Fibroblast of the aortic adventitia (primary cell): ENCODE measurements around the gene PMP22. TPM values are rescaled to one million over a fixed set of nuclear protein-coding genes. Genes with fewer than 3 reads are reported as not detected.
A peak's percentile ranks its signal among the peaks of the same experiment; 100 is the strongest.

Experiments used
- DNase-seq: peaks from one replicate; pipeline ENCODE4 v3.0.0-alpha.2; 2010; ENCODE audit warnings: low read depth
- H3K4me3 ChIP-seq: 2 replicates; pipeline ENCODE4 v1.5.1; 2011; ENCODE audit warnings: low read depth, mild to moderate bottlenecking, control low read depth, low read length, moderate library complexity
- CTCF ChIP-seq: IDR thresholded peaks from 2 replicates; pipeline ENCODE4 v1.5.1; 2011; ENCODE audit warnings: mild to moderate bottlenecking, low read length, control low read depth, inconsistent platforms; ENCODE audit not compliant: insufficient read depth
- total RNA-seq: library from RNA; depleted of rRNA; stranded (reverse); fragments of >200 nt; gene quantifications from 2 replicates; pipeline ENCODE4 v1.2.3, GENCODE V29; 2012; ENCODE audit warnings: low replicate concordance

Gene PMP22
- total RNA-seq, 1 donor: 111 TPM

DNA sequence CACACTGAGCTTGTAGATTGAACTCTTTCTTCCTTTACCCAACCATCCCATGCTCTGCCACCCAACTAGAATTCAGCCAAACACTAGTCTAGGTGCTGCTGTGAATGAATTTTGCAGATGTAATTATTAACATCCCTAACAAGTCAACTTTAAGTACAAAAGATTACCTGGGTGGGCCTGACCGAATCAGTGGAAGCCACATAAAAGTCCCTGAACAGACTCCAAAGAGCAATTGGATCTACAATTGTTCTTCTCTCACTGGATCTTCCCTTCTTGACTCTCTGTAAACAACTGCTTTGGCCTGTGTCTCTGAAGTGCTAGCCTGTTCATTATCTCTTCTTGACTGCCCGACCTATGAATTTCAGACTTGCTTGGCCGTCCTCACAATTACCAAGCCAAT lies 67.9 kb downstream of the PMP22 start:
- no peak for TF ChIP-seq CTCF

DNA sequence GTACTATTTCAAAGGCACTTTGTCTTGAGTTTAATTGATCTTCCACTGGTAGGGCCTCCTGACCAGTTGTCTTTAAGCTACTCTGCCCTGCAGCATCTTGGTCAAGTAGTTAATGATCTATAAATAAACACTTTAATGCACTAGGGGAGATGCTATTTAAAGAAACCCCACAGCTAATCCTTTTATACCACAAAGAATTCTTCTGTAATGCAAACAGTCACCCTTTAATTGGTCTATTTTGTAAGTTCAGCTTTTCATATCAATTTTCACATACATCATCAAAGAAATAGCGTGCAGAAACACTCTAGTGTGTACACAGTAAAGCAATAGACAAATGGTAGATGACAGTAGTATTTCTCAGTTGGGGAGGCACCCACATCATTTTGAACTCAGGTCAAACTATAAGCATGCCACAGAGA lies 70.3 kb downstream of the PMP22 start:
- DNase-seq: no peak
- H3K4me3 ChIP-seq: no peak overlapping the region
- no peak for TF ChIP-seq CTCF

More for the DNA sequence above, 67.9 kb downstream of the PMP22 start:
- H3K4me3 ChIP-seq: no peak overlapping the region
- no peak for DNase-seq

DNA sequence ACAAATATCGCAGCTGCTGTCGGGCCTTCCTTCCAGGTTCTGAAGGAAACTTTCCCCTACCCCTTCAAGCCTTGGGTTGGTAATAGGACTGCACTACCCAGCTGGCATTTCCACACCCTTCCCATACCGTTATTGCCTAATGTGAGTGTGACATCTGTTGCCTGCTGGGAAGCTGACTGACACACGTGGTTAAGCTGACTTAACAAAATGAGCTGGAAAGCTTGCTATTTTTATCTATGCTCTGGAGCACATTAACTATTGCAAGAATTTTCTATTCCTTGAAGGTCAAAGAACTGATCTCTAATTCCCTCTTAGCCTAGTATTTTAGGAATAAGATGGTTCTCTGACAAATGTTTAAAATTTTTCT lies 79.5 kb downstream of the PMP22 start:
- no peak overlapping the region for H3K4me3 ChIP-seq
- peak; percentile 45 for DNase-seq

GRCh38 chr17:15184872-15185624 lies 80.1 kb downstream of the PMP22 start:
- DNase-seq: no peak
- no peak overlapping the region for H3K4me3 ChIP-seq
- TF ChIP-seq CTCF: no peak

More for the DNA sequence above, 79.5 kb downstream of the PMP22 start:
- no peak for TF ChIP-seq CTCF

DNA sequence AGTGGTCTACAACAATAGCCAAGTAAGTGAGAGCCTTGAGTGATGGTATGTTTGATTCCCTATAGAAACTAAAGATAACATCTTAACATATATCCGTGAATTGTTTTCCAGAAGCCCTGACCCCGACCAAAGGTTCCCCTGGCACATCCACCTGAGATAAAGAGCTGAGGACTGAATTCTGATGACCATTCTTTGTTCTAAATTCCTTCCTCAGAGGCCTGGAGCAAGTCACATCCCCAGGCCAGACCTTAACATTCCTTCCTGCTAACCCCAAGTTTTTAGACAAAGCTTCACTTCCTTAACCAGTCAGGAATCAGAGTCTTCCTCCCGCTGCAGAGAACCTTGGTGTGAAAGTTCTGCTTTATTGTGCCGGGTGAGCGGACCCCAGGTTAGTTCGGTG lies 83.3 kb downstream of the PMP22 start:
- no peak overlapping the region for H3K4me3 ChIP-seq
- DNase-seq: no peak
- TF ChIP-seq CTCF: no peak

DNA sequence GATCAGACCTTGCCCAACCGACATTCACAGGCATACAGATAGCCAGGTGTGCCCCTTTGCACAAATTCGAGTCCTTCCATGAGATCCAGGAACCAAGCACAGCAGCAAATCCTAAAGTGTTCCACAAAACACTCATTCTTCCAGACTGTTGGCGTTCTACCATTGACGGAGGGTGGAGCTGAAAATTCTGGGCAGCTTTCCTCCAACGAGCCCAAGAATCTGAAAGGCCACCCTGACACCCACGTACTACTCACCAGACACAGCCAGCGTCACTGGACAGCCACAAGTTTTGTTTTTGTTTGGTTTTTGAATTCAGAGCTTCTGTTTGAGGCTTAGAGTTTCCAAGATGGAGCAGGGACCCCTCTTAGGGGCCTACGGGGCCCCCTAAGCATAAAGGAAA lies 83.8 kb downstream of the PMP22 start:
- peak; percentile 23 for DNase-seq
- H3K4me3 ChIP-seq: no peak overlapping the region
- TF ChIP-seq CTCF: no peak

GRCh38 chr17:15180121-15180561 lies 85.0 kb downstream of the PMP22 start:
- TF ChIP-seq CTCF: no peak
- DNase-seq: no peak
- no peak overlapping the region for H3K4me3 ChIP-seq
